Kidney epithelial cell (primary cell): ENCODE data around the gene GPR27. TPM values are rescaled to one million over a fixed set of nuclear protein-coding genes. Genes with fewer than 3 reads are reported as not detected.

Experiments used
- DNase-seq: peaks from one replicate; pipeline ENCODE4 v3.0.0-alpha.2; 2010; ENCODE audit warnings: low read depth
- H3K27me3 ChIP-seq: 2 replicates; pipeline ENCODE4 v1.6.0; 2011; ENCODE audit warnings: low read length; ENCODE audit not compliant: control insufficient read depth, insufficient read depth
- H3K36me3 ChIP-seq: 2 replicates; pipeline ENCODE4 v1.5.1; 2011; ENCODE audit warnings: low read length; ENCODE audit not compliant: control insufficient read depth, insufficient read depth
- H3K4me3 ChIP-seq: 2 replicates; pipeline ENCODE4 v1.5.1; 2011; ENCODE audit warnings: low read depth, mild to moderate bottlenecking, control low read depth, low read length
- CTCF ChIP-seq: IDR thresholded peaks from 2 replicates; pipeline ENCODE4 v1.5.1; 2011; ENCODE audit warnings: mild to moderate bottlenecking, moderate library complexity, low read length, control low read depth, inconsistent platforms; ENCODE audit not compliant: insufficient read depth, poor library complexity, severe bottlenecking
- total RNA-seq: library from RNA; depleted of rRNA; stranded (reverse); fragments of >200 nt; gene quantifications from 2 replicates; pipeline ENCODE4 v1.2.3, GENCODE V29; 2015

Gene GPR27
- total RNA-seq, 1 donor from 2014 or later: 8.9 TPM

GRCh38 chr3:71725271-71725991, 28.2 kb upstream of the GPR27 start, which contains the start of gene EIF4E3:
EIF4E3 (minus strand) TSS chr3:71725402; CDS start chr3:71725367, 35 bp downstream.
- H3K27me3 ChIP-seq: peaks cover 5% of the 10 kb centered on the region
- DNase-seq: no peak

GRCh38 chr3:71726146-71726545, 27.5 kb upstream of the GPR27 start:
- TF ChIP-seq CTCF: no peak
- Histone ChIP-seq H3K4me3 (no peak overlapping the region), H3K27me3 (peaks cover 5% of the 10 kb centered on the region), H3K36me3 (no peaks in the 10 kb centered on the region)
- no peak for DNase-seq

More at GRCh38 chr3:71725271-71725991, 28.2 kb upstream of the GPR27 start, which contains the start of gene EIF4E3:
- no peak for TF ChIP-seq CTCF
- Histone ChIP-seq H3K4me3 (peak within 1 kb of the TSS; percentile 76), H3K36me3 (no peaks in the 10 kb centered on the region)

- no peak for TF ChIP-seq CTCF
- H3K36me3 ChIP-seq: no peaks in the 10 kb centered on the region
- DNase-seq: no peak
- no peak overlapping the region for H3K4me3 ChIP-seq
- H3K27me3 ChIP-seq: peaks cover 3% of the 10 kb centered on the region
Observed at GRCh38 chr3:71728632-71729342, 24.9 kb upstream of the GPR27 start.

- Histone ChIP-seq H3K36me3 (no peaks in the 10 kb centered on the region), H3K4me3 (no peak overlapping the region), H3K27me3 (no peaks in the 10 kb centered on the region)
- TF ChIP-seq CTCF: no peak
- no peak for DNase-seq
Observed at GRCh38 chr3:71732637-71733036, 21.0 kb upstream of the GPR27 start.

GRCh38 chr3:71733319-71733718, 20.3 kb upstream of the GPR27 start:
- Histone ChIP-seq H3K27me3 (no peaks in the 10 kb centered on the region), H3K4me3 (no peak overlapping the region), H3K36me3 (no peaks in the 10 kb centered on the region)
- no peak for TF ChIP-seq CTCF
- no peak for DNase-seq
